Measurements from ENCODE around the gene FBLN1.
"Not testable (repeated sequence)": the region's sequence is repeated elsewhere in the genome, so short reads cannot be mapped to it uniquely, and the experiment has no call there.

DNA sequence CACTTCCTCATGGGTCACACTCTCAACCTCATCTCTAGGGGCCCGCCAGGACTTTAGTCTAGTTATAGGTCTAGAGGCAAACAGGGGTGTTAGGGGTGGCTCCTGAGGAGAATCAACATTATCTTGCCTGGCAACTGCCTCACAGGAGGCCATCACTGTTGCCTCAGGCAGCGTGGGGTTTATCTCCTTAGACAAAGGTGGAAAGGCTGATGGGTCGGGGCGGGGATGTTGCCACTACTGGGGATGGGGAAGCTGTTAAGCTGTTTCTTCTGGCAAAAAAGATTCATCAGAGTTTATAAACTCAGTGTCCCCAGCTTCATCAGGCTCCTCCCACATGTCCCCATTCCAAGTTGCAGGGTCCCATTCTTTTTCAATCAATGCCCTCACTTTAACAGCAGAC is 58.1 kb downstream of the FBLN1 start:
- not testable (repeated sequence) for TF ChIP-seq CTCF (IDR thresholded peaks at IDR 0.05); PRRX2 (CRISPR knock-in tag; IDR thresholded peaks at IDR 0.05); CREB1 (CRISPR knock-in tag; IDR thresholded peaks at IDR 0.05)
- TF ChIP-seq, protein P1, sequence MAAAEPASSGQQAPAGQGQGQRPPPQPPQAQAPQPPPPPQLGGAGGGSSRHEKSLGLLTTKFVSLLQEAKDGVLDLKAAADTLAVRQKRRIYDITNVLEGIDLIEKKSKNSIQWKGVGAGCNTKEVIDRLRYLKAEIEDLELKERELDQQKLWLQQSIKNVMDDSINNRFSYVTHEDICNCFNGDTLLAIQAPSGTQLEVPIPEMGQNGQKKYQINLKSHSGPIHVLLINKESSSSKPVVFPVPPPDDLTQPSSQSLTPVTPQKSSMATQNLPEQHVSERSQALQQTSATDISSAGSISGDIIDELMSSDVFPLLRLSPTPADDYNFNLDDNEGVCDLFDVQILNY (CRISPR knock-in tag; IDR thresholded peaks at IDR 0.05), result not testable (repeated sequence)
- TF ChIP-seq, protein P2, sequence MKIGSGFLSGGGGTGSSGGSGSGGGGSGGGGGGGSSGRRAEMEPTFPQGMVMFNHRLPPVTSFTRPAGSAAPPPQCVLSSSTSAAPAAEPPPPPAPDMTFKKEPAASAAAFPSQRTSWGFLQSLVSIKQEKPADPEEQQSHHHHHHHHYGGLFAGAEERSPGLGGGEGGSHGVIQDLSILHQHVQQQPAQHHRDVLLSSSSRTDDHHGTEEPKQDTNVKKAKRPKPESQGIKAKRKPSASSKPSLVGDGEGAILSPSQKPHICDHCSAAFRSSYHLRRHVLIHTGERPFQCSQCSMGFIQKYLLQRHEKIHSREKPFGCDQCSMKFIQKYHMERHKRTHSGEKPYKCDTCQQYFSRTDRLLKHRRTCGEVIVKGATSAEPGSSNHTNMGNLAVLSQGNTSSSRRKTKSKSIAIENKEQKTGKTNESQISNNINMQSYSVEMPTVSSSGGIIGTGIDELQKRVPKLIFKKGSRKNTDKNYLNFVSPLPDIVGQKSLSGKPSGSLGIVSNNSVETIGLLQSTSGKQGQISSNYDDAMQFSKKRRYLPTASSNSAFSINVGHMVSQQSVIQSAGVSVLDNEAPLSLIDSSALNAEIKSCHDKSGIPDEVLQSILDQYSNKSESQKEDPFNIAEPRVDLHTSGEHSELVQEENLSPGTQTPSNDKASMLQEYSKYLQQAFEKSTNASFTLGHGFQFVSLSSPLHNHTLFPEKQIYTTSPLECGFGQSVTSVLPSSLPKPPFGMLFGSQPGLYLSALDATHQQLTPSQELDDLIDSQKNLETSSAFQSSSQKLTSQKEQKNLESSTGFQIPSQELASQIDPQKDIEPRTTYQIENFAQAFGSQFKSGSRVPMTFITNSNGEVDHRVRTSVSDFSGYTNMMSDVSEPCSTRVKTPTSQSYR (CRISPR knock-in tag; IDR thresholded peaks at IDR 0.05), result not testable (repeated sequence)
